CD4-positive, alpha-beta T cell treated with Interleukin-1 beta for 1 hour (primary cell): ENCODE results near the gene ADTRP.
"Not testable (repeated sequence)": the region's sequence is repeated elsewhere in the genome, so short reads cannot be mapped to it uniquely, and the experiment has no call there.

Experiments
- DNase-seq, 2 donors: peaks; one replicate each; pipeline ENCODE4 v3.0.0-alpha.2; 2020 to 2022

The ADTRP gene

DNA sequence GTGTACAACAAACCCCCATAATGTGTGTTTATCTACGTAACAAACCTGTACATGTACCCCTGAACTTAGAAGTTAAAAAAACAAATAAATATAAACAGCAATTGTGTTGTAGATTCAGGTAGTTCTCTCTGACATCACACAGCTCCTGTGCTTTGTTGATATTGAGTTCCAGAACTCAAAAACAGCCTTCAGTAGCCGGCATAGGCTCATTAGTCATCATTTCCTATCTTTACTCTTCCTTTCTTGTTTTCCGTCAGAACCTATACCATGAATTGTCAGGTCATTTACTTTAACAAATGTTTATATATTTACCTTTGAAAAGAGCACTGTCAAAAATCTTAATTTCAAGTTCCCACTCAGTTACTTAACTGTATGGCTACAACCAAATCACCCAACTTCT, 88.8 kb downstream of the ADTRP start:
- no peak for DNase-seq

DNA sequence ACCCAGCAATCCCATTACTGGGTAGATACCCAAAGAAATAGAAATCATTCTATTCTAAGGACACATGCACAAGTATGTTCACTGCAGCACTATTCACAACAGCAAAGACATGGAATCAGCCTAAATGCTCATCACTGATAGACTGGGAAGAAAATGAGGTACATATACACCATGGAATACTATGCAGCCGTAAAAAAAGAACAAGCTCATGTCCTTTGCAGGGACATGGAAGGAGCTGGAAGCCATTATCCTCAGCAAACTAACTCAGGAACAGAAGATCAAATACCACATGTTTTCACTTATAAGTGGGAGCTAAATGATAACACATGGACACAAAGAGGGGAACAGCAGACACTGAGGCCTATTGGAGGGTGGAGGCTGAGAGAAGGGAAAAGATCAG, 89.2 kb downstream of the ADTRP start:
- DNase-seq, result not testable (repeated sequence)

DNA sequence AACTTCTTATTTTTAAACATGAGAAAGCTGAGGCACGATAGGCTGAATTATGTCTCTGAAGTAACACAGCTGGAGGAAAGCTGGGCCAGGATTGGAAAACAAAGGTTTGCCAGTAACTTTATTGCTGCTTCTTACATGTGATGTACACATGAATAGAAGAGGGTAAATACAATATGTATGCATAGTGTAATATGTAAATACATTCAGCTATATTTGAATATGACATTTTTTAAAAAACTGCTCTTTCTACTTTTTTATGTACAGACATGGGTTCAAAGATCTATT, 90.2 kb downstream of the ADTRP start:
- no peak for DNase-seq

DNA sequence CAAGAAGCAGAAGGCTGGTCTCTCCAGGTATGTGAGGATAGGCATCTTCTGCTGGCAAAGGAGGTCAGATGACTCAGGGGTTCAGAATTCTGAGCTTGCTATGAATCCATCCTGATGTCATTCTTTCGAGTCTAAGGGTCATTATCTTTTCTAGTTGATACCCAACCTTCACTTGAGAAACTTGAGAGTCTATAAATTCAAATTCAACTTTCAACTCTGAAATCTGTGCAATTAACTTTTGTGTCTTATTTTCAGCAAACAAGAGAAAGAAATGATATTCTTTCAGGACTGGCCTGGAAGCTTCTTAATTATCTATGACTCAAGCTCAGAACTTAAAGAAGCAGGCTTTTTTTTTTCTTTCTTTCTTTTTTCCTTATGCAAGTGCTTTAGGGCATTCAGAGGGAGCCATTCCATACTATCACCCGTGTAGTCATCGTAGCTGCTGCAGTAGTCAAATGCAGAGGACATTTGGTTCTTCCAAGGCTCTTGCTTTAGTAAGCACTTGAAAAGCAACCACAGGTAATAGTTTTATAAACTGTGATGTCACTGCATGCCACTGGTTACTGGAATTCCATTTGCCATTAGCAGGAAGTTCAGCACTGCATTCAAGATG, 93.0 kb downstream of the ADTRP start:
- DNase-seq, result no peak

DNA sequence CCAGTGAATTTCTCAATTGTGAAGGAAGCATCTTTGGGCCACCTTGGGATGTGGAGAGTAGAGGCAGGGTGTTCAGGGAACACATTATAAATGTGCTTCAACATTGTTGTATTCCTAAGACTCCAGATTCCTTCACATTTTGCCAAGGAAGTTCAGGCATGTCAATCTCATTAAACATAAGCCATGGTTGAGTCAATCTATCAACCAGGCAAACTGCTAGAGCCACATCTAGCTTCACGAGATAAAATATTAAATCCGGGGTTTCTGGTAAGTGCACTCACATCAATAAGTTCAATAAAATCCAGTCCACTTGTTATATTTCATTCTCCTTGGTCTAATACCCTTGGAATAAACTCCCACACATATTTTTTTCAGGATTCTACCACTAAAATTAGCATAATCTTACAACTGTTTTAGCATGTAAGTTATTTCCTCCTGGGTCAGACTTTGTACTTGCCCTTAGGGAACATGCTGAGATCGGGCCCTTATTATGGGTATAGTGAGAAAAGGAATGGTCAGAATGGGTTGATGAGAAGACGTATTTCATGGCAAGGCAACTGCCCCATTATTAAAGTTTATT, 93.6 kb downstream of the ADTRP start:
- no peak for DNase-seq

DNA sequence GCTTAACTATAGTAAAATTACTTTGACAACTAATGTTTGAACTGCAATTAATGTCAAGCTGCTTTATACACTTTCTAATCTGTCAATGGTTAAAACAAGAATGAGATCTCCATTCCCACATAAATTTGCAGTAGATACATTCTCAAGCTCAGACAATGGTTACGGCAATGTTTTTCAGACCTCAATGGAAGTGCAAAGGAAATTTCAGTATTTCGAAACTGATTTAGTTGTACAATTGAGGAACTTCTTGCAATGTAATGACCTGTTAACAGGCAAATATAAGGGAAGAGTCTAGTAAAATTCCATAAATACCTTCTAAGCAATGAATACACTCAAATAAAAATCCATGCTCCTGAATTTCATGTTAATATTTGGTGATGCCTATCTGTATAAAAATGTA, 94.7 kb downstream of the ADTRP start:
- DNase-seq, result no peak

DNA sequence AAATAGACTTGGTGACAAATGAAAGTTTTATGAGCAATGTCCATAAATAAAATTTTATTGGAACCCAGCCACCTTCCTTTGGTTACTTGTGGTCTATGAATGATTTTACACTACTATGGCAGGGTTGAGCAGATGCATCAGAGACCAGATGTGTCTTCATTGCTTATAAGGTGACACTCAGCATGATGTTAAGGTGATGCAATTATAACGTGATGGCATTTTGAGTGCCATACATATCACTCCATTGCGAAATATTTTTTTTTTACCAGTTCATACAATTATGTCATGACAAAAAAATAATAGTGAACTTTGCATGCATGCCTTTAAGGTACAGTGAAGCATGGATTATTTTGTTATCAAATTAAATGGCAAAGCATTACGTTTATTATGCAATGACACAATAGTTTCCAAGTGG, 96.0 kb downstream of the ADTRP start:
- no peak for DNase-seq

DNA sequence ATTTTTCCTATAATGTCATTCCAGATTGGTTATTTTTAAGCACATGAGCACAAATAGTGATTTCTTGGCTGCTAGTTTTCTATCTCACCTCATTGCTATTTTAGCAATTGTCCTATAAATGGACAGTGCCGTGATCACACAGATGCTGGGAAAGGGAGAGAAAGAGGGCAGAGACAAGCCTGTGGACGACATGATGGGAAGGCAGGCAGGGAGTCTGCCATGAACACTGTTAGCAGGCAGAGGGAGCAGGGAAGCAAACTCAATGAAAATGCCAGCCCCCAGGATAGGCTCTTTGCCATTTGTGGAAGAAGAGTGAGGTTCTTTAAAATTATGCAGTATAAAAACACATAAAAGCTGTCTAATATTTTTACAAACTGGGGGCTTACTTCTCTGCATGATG, 96.8 kb downstream of the ADTRP start:
- DNase-seq, result no peak

DNA sequence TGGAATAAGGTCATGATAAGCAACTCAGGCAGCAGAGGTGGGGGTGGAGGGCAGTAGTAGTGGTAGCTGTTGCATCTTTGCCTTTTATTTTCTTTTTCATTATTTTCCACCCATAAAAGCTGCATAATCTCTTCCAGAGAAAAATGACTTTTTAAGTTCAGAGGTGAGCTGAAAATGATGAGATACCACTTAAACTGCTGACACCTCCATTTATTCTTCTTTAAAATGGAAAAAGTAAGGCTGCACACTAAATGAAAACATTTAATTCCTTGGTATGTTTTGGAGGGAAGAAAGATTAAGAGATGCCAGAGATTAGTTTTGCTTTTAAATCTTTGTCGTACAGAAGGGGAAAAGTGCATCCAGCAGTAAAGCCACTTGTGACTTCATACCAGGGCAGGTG, 97.2 kb downstream of the ADTRP start:
- no peak for DNase-seq

DNA sequence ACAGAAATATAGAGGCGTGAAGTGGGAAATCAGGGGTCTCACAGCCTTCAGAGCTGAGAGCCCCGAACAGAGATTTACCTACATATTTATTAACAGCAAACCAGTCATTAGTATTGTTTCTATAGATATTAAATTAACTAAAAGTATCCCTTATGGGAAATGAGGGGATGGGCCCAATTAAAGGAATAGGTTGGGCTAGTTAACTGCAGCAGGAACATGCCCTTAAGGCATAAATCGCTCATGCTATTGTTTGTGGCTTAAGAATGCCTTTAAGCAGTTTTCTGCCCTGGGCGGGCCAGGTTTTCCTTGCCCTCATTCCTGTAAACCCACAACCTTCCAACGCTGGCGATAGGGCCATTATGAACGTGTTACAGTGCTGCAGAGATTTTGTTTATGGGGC, 98.1 kb downstream of the ADTRP start:
- DNase-seq, result not testable (repeated sequence)

DNA sequence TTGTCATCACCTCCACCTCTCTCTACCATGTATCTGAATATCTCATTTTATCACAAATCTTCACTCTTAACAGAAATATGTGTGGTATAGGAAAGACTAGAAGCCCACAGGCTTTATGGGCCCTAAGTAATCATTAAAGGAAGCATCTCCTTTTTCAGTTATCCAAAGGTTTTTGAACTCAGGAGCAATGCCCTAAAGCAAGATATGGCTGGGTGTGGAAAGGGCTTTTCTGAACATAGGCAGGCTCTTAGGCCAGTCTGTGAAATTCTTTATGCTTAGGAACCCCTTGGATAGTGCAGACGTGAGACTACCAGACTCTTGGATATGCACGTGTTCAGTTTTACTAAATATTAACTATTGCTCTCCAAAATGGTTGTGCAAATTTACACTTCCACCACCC, 99.5 kb downstream of the ADTRP start:
- no peak for DNase-seq

DNA sequence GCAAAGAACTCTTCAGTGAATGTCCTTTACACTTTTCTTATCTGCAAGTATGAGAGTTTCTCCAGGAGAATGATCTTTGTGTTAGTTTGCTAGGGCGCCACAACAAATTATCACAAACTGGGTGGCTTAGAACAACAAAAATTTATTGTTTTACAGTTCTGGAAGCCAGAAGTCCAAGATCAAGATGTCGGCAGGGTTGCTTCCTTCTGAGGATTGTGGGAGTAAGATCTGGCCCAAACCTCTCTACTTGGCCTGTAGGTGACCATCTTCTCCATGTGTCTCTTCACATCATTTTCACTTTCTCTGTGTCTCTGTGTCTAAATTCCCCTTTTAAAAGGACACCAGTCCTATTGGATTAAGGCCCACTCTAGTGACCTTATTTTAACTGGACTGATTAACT, 103.0 kb downstream of the ADTRP start:
- DNase-seq, result no peak

DNA sequence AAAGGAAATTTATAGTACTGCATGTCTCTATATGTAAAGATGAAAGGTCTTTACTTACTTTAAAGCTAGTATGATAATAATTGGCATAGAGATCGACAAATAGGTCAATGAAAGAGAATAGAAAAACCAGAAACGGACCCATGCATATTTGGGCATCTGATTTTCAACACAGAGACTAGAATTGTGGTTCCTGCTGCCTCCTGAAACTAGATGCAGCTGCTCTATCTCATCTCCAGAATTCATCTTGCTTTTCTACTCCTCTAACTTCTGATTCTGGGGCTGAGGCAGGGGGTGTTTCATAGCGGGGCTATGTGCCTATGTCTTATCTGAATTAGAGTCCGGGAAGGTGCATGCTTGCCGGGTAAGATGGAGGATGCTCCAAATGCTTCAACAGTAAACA, 105.9 kb downstream of the ADTRP start:
- DNase-seq, result no peak

DNA sequence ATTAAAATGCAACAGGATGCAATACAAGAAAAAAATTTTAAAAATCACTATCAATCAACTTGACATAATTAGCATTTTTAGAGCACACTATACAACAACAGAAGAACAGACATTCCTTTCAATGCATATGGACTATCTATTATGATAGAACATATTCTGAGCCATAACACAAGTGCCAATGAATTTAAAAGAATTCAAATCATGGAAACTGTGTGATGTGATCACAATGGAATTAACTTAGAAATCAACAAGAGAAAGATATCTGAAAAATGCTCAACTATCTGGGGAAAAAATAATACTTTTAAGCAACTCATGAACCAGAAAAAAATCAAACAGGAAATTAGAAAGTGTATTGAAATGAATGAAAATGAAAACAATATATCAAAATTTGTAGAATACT, 106.3 kb downstream of the ADTRP start:
- no peak for DNase-seq

DNA sequence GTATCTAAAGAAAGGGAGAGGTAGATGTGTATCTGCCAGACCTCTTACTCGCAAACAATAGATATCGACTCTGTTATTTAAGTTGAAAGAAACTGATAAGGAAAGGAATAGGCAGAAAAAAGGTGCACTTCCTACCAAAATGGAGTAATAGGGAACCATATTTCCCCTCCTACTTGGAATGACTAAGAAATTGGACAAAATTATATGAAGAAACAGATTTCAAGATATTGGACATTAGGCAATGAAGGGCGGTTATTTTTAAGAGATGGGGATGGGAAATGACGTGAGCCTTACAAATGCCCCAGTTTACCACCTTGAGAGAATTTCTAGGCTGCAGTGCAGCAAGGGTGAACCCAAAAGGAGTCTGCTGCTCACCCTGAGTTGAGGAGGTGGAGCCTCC, 108.9 kb downstream of the ADTRP start:
- no peak for DNase-seq

DNA sequence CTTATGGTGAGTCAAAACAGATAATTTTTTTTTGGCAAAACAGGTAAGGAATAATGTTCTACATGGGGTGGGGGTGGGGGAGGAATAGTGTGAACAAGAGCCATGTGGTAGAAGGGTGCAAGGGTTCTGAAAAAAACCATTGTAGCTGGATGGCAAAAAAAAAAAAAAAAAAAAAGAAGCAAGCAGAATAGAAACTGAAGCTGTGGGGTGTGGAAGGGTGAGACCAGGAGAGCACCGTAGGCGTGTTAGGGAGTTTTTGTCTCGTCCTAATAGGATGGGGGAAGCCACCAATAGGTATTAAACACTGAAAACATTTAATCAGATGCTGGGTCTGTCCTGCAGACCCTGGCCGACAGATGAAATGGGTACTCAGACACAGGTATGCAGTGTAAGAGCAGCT, 110.1 kb downstream of the ADTRP start:
- no peak for DNase-seq

DNA sequence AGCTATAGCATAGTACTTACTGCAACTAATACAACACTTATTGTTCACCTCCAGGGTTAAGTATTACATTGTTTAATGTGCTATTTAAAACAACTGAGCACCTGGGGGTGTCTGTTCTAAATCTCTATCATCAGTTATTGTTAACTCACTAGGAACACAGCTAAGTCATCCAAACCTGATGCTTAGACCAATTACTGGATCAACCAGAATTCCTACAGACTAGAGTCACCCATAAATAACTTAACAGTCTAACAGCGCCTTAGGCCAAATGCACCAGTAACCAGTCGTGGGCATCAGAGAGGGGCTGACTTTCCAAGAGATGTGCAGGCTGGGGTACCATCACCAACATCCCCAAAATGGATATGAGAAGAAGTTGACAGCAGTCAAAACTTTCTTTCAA, 110.7 kb downstream of the ADTRP start:
- DNase-seq, result no peak

DNA sequence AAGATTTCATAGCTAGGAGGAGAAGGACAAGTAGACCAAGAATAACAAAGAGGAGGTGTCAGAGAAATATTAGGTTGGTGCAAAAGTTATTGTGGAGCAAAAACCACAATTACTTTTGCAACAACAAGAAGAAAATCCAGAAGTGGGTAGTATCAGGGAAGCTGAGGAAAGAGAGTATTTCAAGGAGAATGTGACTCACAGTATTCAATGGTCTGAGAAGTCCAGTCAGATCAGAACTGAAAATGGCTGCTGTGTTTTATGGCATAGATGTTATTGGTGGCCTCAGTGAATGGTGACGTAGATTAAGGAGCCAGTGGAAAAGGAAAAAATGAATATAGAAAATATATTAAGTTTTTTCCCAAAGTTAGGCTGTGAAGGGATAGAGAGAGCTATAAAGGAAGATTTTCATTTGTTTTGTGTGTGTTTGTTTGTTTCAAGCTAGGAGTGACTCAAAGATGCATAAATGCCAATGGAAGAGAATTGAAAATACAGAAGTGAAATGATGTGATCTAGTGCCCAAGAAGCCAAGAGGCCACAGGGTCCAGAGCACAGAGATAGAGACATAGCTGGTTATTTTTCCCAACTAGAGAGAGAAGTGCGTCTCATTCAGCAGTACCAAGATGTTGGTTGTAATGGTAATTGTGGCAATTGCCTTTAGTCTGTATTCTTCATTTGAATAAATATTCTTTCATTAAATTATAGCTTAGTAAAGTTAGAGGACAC, 112.8 kb downstream of the ADTRP start:
- no peak for DNase-seq
